HG03432 (cell line): ENCODE data around the gene TRANK1.
"Not testable (repeated sequence)": the region's sequence is repeated elsewhere in the genome, so short reads cannot be mapped to it uniquely, and the experiment has no call there.

Experiments used
- ATAC-seq: cut with Tn5 transposase; IDR thresholded peaks from one replicate; pipeline ENCODE4 v1.9.1; 2021; ENCODE audit warnings: mild to moderate bottlenecking, moderate library complexity; ENCODE audit not compliant: unreplicated experiment

The TRANK1 gene

GRCh38 chr3:36894914-36895313, 49.9 kb downstream of the TRANK1 start:
- no peak for ATAC-seq

- ATAC-seq = no peak
These were observed 51.0 kb downstream of the TRANK1 start for GRCh38 chr3:36893826-36894225.

DNA sequence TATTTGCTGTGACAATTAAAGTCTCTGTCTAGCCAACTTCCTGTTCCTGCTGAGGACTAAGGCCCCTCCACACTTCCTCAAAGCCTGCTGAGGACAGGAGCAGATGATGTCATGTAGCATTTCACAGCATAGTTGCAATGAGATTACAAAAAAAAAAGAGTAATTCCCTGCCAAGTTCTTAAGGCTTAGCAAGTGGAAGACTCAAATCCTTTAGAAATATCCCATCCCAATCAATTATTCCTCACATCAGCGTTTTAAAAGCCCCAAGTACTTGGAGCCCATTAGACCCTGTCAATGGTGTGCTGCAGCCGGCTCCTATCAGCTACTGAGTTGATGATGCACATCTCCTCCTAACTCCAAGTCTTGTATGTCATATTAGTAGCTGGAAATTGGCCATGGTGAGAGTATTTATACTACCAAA, 51.7 kb downstream of the TRANK1 start:
- ATAC-seq = peak; percentile 48

- no peak for ATAC-seq
These were observed 52.3 kb downstream of the TRANK1 start for GRCh38 chr3:36892457-36893136.

DNA sequence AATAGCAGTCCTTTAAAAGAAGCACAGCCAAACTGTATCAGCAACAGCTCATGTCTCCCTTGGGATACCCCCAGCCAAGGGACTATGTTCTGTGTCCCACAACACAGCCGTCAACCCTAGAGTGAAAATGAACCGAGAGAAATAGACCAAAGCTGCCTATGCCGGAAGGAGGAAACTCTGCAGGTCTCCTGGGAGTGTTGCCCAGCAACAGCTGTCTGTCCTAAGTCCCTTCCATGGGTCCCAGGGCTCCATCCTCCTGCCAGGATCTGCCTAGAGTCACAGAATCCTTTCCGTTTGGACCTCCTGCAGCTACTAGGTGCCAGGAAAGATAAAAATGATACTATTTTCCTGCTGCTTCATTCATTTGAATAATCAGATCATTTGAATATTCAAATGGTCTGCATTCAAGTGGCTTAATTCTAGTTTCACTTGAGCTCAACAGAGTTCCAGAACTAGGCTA, 53.1 kb downstream of the TRANK1 start:
- ATAC-seq = peak; percentile 89

DNA sequence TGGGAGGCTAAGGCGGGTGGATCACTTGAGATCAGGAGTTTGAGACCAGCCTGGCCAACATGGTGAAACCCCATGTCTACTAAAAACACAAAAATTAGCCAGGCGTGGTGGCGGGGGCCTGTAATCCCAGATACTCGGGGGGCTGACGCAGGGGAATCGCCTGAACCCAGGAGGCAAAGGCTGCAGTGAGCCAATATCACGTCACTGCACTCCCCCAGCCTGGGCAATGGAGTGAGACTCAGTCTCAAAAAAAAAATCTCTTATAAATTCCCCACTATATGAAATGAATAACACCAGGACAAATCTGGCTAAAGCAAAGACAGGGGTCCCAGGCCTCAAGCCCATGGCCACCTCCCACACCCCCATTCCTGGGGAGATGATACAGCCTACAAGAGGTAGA, 53.8 kb downstream of the TRANK1 start:
- not testable (repeated sequence) for ATAC-seq

DNA sequence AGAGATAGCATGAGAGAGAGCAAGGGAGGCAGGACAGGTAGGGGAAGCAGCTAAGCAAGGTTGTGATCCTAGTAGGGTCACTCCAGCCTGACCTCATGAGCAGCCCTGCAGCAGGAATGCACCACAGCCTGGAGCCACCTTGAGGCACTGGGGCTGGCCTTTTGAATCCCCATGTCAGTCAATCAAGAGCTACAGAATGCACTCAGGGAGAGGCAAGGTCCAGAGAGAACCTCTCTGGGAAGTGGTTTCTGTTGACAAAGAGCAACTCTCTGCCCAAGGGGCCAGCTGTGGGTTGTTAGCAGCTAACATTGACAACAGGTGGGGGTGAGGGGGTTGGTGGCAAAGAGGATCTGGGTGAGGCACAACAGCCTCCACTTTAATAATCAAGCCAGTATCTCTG, 54.6 kb downstream of the TRANK1 start:
- ATAC-seq = no peak

DNA sequence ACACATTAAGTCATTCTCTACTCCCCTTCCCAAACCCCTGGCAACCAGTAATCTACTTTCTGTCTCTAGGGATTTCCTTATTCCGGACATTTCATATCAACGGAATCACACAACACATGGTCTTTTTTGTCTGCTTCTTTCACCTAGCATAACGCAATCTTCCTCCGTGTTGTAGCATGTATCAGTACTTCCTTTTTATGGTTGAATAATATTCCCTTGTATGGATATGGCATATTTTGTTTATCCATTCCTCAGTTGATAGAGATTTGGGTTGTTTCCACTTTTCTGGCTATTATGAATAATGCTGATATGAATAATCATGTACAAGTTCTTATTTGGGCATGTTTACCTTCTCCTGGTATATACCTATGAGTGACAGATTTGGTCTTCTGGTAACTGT, 63.1 kb downstream of the TRANK1 start:
- no peak for ATAC-seq

GRCh38 chr3:36879842-36880241, 65.0 kb downstream of the TRANK1 start:
- ATAC-seq = not testable (repeated sequence)

DNA sequence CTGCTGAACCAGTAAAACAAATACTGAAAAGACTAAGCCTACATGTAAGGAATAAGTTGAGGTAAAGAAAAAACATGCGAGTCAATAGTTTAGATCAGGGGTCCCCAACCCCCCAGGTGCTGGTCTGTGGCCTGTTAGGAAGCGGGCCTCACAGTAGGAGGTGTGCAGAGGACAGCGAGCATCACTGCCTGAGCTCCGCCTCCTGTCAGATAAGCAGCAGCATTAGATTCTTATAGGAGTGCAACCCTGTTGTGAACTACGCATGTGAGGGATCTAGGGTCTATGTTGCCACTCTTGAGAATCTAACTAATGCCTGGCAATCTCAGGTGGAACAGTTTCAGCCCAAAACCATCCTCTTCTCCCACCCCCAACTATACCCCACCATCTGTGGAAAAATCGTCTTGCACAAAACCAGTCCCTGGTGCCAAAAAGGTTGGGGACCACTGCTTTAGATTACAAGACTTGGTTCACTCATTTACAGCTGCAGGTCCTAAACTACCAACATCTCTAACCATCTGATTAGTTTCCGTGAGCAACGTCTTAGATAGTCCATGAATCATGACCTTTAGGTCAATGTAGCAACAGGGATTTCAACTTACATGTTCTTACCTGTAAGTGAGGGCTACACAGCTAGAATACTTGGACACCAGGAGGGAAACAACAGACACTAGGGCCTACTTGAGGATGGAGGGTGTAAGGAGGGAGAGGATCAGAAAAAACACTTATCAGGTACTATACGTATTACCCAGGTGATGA, 66.7 kb downstream of the TRANK1 start:
- ATAC-seq = no peak

DNA sequence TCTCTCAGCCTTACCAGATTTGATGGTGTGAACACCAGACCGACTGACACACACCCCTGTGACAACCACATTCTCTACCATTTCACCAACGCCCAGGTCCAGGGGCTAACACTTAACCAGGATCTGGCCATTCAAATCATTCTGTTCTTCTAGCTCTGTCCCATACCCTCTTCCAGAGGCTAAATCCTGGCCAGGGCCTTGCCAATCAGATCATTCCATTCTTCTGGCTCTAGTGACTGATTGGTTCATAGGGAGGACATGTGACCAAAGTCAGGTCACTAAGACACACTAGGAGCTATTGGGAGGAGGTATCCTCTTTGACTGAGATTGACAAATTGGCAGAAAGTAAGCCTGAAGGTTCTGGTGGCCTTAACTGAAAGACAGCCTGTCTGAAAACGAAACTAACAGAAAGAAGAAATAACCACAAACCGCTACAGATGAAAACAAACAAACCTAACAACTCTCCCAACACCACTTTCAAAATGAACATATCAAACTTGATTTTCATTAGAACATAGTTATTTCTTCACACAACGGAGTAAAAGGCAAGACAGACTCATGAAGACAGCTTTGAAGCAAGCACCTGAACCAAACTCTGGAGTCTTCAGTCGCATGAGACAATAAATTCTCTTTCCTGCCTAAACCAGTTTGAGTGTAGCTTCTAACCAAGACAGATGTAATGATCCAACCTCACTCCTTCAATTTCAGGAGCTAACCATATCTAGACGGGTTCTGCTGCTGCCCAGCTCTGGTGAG, 68.5 kb downstream of the TRANK1 start:
- ATAC-seq = peak; percentile 99

DNA sequence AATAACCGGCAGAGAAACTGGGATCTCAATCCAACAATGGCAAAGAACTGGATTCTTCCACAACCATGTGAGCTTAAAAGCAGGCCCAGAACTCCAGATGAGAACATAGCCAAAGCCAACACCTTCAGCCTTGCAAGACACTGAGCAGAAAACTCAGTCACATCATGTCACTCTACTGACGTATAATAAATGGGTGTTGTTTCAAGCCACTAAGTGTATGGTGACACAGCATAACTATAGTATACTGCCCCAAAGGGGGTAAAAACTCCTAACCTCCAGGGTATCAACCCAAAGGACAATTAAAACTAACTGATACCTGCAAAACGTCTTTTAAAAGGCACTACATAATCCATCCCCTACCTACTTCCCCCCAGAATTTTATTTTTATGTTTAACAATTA, 69.5 kb downstream of the TRANK1 start:
- no peak for ATAC-seq

- no peak for ATAC-seq
These were observed 70.4 kb downstream of the TRANK1 start for GRCh38 chr3:36874424-36874823.

DNA sequence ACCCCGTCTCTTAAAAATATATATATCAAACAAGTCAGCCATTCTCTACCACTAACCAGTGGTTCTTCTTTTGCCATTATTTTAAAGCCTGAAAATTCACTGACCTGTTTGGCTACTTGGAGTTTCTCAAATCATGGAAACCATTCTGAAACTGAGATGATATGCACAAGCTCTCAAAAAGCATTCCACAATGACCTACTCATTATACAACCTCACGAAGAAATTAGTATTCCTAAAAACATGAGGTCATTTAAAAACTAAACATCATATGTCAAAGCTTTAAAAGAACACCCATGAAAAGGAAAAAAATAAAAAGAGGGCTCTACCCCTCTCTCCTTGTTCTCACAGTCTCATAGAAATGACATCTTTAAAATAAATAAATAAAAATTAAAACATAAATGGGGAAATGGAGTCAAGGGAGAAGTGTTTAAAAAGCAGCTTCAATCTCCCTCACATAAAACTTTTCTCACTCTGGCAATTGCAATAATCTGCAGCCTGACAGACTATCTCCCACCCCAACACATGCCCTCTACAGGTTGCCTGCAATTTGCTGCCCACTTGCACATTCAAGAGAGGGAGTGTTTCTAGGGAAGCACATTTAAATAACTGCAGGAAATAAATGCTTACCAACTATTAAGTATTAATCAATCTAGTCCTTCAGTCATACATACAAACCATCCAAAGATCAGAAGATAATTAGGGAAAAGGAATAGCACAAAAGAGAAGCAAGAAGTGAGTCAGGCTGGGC, 73.3 kb downstream of the TRANK1 start:
- ATAC-seq = no peak

DNA sequence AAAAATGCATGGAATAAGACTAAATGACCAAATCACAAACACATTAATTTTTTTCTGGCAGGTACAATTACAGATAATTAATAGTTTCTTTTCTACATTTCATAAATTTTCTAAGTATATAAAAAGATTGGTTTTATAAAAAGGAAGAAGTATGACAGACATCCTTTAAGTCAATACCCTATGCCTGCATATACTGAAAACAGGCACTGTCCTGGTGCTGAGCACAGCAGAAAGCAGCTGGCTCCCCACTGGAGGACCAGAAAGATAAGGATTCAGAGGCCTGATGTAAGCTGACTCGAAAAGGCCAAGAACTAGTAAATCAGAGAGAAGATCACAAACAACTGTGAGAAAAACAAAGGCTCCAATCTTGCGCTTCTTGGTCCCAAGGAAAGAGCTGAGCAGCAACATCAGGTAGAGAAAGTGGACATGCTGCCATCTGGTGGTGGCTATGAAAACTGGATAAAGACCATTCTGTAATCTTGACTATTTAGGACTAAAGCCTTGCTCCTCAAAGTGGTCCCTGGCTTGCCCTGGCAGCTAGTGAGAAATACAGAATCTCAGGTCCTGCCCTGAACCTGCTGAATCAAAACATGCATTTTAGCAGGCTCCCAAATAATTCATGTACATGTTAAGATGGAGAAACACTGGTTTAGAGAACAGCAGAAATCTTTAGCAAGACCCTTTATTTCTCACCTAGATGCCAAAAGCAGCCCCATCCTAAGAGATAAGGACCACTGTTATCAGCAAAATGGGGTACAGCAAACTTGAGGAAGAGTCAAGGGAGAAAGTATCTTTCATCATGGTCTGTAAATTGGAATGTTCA, 76.0 kb downstream of the TRANK1 start:
- ATAC-seq = peak; percentile 95

- ATAC-seq = no peak
These were observed 77.0 kb downstream of the TRANK1 start for GRCh38 chr3:36867810-36868209.

DNA sequence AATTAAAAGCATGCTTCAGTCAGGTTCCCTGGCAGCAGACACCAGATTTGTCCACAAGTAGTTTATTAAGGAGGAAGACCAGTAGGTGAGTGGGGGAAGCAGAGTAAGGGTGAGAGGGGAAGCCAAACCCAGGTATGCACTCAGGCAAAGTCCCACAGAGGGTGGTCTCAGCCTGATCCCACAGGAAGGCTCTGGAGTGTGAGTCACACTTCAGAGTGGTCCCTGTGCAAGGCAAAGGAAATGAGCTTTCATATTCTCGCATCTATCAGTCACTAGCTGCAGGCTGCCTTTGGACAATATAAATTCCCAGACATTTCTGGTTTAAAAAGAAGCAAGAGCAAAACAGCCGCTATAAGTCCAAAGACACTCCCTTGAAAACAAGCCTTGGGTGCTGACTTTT, 78.5 kb downstream of the TRANK1 start:
- no peak for ATAC-seq

- ATAC-seq = no peak
These were observed 80.4 kb downstream of the TRANK1 start for GRCh38 chr3:36864180-36865053.

DNA sequence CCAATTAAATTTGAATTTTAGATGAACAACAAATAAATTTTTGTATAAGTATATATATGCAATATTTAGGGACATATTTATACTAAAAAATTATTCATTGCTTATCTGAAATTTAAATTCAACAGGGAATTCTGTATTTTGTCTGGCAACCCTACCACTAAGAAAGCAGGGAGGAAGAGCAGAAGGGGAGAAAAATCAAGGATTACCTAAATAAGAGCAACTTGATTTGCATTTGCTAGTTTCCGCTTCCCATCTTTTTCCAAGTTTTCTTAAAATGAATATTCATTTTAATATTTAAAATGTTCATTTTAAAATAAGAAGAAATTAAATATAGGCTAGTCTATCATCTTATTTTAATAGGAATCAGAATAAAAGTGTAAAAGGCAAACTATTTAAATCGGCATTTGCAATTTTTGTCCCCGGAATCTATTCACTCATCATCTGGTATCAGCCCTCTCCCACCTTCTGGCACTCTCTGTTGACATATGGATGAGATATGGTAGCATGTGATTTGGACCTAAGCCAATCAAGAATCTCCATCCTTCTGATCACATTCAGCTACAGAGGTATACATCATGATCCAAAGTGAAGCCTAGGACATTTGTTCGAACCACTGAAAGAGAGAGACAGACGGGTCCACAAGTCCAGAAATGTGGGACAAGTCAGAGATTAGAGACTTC, 82.6 kb downstream of the TRANK1 start:
- no peak for ATAC-seq
